ENCODE results near the gene IKZF5.

DNA sequence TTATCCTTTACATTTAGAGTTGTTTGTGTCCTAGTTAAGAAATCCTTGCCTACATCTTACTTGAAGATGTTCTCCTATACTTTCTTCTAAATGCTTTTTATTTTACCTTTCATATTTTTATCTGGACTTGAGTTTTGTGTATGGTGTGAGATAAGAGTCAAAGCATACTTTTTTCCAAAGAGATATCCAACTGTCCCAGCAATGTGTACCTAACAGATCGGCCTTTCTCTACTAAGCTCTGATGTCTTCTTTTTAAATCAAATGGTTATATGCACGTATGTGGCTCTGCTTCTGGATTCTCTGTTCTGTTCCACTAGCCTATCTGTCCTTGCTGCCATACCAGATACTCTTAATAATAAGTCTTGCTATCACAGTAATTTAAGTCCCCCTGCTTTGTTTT lies 7.2 kb downstream of the IKZF5 start:
- TF ChIP-seq, protein P1, sequence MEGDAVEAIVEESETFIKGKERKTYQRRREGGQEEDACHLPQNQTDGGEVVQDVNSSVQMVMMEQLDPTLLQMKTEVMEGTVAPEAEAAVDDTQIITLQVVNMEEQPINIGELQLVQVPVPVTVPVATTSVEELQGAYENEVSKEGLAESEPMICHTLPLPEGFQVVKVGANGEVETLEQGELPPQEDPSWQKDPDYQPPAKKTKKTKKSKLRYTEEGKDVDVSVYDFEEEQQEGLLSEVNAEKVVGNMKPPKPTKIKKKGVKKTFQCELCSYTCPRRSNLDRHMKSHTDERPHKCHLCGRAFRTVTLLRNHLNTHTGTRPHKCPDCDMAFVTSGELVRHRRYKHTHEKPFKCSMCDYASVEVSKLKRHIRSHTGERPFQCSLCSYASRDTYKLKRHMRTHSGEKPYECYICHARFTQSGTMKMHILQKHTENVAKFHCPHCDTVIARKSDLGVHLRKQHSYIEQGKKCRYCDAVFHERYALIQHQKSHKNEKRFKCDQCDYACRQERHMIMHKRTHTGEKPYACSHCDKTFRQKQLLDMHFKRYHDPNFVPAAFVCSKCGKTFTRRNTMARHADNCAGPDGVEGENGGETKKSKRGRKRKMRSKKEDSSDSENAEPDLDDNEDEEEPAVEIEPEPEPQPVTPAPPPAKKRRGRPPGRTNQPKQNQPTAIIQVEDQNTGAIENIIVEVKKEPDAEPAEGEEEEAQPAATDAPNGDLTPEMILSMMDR (IDR thresholded peaks at IDR 0.05): no peak
- TF ChIP-seq, protein P2, sequence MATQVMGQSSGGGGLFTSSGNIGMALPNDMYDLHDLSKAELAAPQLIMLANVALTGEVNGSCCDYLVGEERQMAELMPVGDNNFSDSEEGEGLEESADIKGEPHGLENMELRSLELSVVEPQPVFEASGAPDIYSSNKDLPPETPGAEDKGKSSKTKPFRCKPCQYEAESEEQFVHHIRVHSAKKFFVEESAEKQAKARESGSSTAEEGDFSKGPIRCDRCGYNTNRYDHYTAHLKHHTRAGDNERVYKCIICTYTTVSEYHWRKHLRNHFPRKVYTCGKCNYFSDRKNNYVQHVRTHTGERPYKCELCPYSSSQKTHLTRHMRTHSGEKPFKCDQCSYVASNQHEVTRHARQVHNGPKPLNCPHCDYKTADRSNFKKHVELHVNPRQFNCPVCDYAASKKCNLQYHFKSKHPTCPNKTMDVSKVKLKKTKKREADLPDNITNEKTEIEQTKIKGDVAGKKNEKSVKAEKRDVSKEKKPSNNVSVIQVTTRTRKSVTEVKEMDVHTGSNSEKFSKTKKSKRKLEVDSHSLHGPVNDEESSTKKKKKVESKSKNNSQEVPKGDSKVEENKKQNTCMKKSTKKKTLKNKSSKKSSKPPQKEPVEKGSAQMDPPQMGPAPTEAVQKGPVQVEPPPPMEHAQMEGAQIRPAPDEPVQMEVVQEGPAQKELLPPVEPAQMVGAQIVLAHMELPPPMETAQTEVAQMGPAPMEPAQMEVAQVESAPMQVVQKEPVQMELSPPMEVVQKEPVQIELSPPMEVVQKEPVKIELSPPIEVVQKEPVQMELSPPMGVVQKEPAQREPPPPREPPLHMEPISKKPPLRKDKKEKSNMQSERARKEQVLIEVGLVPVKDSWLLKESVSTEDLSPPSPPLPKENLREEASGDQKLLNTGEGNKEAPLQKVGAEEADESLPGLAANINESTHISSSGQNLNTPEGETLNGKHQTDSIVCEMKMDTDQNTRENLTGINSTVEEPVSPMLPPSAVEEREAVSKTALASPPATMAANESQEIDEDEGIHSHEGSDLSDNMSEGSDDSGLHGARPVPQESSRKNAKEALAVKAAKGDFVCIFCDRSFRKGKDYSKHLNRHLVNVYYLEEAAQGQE (IDR thresholded peaks at IDR 0.05; ENCODE audit: insufficient read depth in 1 of 2, low read depth in 2 of 2, low read length in 1 of 2): no peak
- TF ChIP-seq POLR2AphosphoS5 (IDR thresholded peaks at IDR 0.05; ENCODE audit: low read depth, low read length): no peak
